ENCODE results near the gene PDE8A.

The PDE8A gene, protein sequence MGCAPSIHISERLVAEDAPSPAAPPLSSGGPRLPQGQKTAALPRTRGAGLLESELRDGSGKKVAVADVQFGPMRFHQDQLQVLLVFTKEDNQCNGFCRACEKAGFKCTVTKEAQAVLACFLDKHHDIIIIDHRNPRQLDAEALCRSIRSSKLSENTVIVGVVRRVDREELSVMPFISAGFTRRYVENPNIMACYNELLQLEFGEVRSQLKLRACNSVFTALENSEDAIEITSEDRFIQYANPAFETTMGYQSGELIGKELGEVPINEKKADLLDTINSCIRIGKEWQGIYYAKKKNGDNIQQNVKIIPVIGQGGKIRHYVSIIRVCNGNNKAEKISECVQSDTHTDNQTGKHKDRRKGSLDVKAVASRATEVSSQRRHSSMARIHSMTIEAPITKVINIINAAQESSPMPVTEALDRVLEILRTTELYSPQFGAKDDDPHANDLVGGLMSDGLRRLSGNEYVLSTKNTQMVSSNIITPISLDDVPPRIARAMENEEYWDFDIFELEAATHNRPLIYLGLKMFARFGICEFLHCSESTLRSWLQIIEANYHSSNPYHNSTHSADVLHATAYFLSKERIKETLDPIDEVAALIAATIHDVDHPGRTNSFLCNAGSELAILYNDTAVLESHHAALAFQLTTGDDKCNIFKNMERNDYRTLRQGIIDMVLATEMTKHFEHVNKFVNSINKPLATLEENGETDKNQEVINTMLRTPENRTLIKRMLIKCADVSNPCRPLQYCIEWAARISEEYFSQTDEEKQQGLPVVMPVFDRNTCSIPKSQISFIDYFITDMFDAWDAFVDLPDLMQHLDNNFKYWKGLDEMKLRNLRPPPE

DNA sequence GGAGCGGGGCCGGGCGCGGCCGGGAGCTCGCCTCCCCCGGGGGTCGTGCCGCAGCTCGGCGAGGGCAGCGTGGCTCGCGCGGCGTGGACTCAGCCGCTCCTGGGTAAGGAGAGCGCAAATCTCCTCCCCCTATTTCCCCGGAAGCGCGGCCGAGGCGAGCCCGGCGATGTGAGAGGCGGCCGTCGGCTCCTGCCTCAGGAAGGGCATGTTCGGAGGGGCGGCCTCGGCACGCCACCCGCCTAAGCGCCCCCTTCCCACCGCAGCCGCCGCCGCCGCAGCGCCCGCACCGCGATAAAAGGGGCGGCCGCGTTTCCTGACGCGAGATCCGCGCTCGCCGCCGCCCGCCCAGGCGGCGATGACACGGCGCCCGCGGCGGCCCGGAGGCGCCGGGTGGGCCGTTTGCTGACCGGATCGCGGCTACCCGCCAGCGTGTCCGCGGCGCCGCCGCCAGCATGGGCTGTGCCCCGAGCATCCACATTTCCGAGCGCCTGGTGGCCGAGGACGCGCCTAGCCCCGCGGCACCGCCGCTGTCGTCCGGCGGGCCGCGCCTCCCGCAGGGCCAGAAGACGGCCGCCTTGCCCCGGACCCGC, at the start of gene PDE8A:
Gene PDE8A, plus strand, starts transcription at position 146 of the 590 bp plus-strand sequence. Its CDS starts 307 bp downstream, at position 453.
- Histone ChIP-seq H3K9ac (ENCODE audit: low read length) (peak within 1 kb of the TSS; percentile 81), H3K27me3 (ENCODE audit: control insufficient read depth, insufficient read depth, low read length) (no peaks in the 10 kb centered on the region), H3K4me3 (ENCODE audit: low read length) (peak within 1 kb of the TSS; percentile 70), H3K4me1 (ENCODE audit: control insufficient read depth, insufficient read depth, low read length) (peaks cover 19% of the 10 kb centered on the region), H3K36me3 (ENCODE audit: control insufficient read depth, insufficient read depth, low read length) (no peaks in the 10 kb centered on the region), H3K9me3 (ENCODE audit: control insufficient read depth, low read length) (no peaks in the 10 kb centered on the region)

DNA sequence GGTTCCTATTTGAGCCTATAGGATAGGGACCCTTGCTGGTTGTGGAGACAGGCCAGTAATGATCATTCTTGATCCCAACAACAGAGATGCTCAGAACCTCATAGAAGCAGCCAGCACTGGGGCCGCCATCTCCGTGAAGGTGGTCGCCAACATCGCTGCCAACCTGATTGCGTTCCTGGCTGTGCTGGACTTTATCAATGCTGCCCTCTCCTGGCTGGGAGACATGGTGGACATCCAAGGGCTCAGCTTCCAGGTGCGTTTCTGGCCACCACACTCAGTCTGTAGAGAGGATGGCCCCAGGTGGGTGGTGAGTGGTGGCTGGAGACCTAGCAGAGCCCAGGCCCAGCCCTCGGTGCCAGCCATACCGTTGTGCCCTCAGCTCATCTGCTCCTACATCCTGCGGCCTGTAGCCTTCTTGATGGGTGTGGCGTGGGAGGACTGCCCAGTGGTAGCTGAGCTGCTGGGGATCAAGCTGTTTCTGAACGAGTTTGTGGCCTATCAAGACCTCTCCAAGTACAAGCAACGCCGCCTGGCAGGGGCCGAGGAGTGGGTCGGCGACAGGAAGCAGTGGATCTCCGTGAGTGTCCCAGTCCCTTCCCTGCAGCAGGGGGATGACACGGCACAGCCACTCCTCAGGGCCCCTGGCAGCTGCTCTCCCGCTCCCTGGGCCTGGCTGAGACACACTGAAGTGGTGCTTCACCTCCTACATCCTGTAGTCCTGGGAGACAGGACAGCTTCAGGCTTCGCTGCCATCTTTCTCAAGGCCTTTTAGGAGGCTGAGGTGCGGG, 46.5 kb upstream of the PDE8A start:
- no peak overlapping the region for H3K4me3 ChIP-seq (ENCODE audit: low read length)
- no peaks in the 10 kb centered on the region for H3K36me3 ChIP-seq (ENCODE audit: control insufficient read depth, insufficient read depth, low read length)
- no peak overlapping the region for H3K9ac ChIP-seq (ENCODE audit: low read length)
- no peaks in the 10 kb centered on the region for H3K27me3 ChIP-seq (ENCODE audit: control insufficient read depth, insufficient read depth, low read length)
- no peaks in the 10 kb centered on the region for H3K9me3 ChIP-seq (ENCODE audit: control insufficient read depth, low read length)
- H3K4me1 ChIP-seq (ENCODE audit: control insufficient read depth, insufficient read depth, low read length) = peaks cover 3% of the 10 kb centered on the region

DNA sequence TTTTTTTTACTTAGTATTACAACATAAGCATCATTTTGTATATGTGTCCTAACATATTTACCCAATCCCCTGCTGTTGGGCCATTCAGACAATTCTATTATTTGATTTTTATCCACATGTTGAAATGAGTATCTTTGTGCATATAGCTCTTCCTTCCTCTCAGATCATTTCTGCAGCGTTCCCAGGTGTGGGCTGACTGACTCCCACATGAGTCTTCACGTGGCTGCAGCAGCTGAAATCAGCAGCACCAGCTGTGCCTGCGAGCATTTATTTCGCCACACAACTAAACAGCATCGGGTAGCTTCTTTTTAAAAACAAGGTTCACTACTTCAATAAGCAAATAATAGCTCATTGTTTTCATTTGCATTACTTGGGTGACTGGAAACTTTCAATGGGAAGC, 44.5 kb upstream of the PDE8A start:
- Histone ChIP-seq H3K36me3 (ENCODE audit: control insufficient read depth, insufficient read depth, low read length) (no peaks in the 10 kb centered on the region), H3K4me3 (ENCODE audit: low read length) (no peak overlapping the region), H3K27me3 (ENCODE audit: control insufficient read depth, insufficient read depth, low read length) (no peaks in the 10 kb centered on the region), H3K9ac (ENCODE audit: low read length) (no peak overlapping the region), H3K4me1 (ENCODE audit: control insufficient read depth, insufficient read depth, low read length) (no peaks in the 10 kb centered on the region), H3K9me3 (ENCODE audit: control insufficient read depth, low read length) (no peaks in the 10 kb centered on the region)

DNA sequence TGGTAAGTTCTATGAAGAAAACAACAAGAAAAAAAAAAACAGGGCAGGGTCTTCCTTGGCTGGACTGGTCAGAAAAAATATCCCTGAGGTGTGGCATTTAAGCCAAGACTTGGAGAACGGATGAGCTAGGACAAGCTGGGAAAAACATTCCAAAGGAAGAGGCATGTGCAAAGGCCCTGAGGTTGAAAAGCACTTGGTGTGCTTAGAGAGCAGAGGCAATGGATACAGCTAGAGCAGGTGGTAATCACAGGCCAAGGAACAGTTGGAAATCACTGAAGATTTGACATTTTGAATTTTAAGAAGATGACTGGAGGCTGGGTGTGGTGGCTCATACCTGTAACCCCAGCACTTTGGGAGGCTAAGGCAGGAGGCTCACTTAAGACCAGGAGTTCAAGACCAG, 42.9 kb upstream of the PDE8A start:
- Histone ChIP-seq H3K4me3 (ENCODE audit: low read length) (no peak overlapping the region), H3K36me3 (ENCODE audit: control insufficient read depth, insufficient read depth, low read length) (no peaks in the 10 kb centered on the region), H3K4me1 (ENCODE audit: control insufficient read depth, insufficient read depth, low read length) (no peaks in the 10 kb centered on the region), H3K9ac (ENCODE audit: low read length) (no peak overlapping the region), H3K27me3 (ENCODE audit: control insufficient read depth, insufficient read depth, low read length) (no peaks in the 10 kb centered on the region), H3K9me3 (ENCODE audit: control insufficient read depth, low read length) (no peaks in the 10 kb centered on the region)

DNA sequence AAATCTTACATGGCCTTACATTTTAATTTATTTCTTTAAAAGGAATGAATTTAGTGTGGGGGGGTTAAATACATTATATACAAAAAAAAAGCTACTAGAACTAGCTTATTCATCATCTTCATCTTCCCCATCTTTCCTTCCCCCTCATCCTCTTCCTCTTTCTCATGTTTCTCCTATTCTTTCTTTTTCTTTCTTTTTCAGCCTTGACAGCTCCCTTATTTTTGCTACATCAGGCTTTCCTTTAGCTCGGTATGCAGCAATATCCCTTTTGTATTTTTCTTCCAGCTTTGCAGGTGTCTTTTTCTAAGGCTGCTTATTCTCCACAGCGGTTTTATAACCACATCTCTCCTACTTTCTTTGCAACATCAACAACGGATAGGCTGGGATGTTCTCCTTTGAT, 41.3 kb upstream of the PDE8A start:
- Histone ChIP-seq H3K4me1 (ENCODE audit: control insufficient read depth, insufficient read depth, low read length) (no peaks in the 10 kb centered on the region), H3K9me3 (ENCODE audit: control insufficient read depth, low read length) (no peaks in the 10 kb centered on the region), H3K27me3 (ENCODE audit: control insufficient read depth, insufficient read depth, low read length) (no peaks in the 10 kb centered on the region), H3K36me3 (ENCODE audit: control insufficient read depth, insufficient read depth, low read length) (no peaks in the 10 kb centered on the region), H3K9ac (ENCODE audit: low read length) (no peak overlapping the region), H3K4me3 (ENCODE audit: low read length) (no peak overlapping the region)

DNA sequence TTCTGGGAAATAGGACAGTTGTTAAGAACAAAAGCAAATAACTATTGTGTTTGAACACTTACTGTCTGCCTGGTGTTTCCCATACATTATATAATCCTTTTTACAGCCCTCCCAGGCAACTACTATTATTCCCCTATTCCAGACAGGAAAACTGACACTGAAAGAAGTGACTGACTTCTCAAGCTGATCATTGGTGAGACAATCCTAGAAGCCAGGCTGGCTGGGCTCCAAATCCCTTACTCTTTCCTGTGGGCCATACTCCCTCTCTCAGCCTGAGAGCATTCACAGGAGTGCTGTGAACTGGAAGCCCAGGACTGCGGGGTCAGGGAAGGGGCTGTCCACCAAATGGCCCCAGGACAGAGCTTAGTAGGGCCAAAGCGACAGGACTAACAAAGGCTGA, 39.2 kb upstream of the PDE8A start:
- H3K9ac ChIP-seq (ENCODE audit: low read length) = no peak overlapping the region

DNA sequence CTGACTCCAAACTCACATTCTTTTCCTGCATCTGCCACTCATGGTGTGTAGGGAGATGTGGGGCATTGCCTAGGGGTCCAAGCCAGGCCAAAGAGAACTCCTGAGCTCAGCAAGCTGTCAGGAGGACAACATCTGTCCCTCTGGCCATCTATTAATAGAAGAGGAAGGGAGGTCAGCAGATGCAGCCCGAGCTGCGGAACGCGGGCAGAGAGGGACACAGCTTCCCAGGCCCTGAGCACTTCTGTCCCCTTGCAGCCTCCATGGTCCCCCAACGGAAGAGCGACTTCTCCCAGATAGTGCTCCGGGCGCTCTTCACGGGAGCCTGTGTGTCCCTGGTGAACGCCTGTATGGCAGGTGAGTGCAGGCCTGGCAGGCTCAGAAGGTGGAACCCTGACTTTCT, 37.3 kb upstream of the PDE8A start:
- no peaks in the 10 kb centered on the region for H3K9me3 ChIP-seq (ENCODE audit: control insufficient read depth, low read length)

More for the DNA sequence above, 39.2 kb upstream of the PDE8A start:
- H3K36me3 ChIP-seq (ENCODE audit: control insufficient read depth, insufficient read depth, low read length) = no peaks in the 10 kb centered on the region
- no peaks in the 10 kb centered on the region for H3K9me3 ChIP-seq (ENCODE audit: control insufficient read depth, low read length)
- H3K27me3 ChIP-seq (ENCODE audit: control insufficient read depth, insufficient read depth, low read length) = no peaks in the 10 kb centered on the region
- no peaks in the 10 kb centered on the region for H3K4me1 ChIP-seq (ENCODE audit: control insufficient read depth, insufficient read depth, low read length)
- no peak overlapping the region for H3K4me3 ChIP-seq (ENCODE audit: low read length)

DNA sequence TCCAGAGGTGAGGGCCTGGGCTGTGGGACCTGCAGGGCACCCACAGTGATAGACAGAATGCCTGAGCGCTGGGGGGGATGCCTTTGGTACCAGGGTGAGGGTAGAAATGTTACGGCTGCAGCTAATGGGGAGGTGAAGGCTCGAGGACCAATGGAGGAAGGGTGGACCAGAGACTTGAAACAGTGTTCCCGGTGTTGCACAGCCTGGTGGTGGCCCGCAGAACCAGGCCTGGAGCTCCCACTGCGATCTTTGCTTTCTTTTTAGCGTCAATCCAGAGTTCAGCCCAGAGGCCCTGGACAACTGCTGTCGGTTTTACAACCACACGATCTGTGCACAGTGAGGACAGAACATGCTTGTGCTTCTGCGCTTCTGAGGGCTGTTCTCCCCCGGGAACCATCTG, 36.8 kb upstream of the PDE8A start:
- no peaks in the 10 kb centered on the region for H3K9me3 ChIP-seq (ENCODE audit: control insufficient read depth, low read length)
- H3K36me3 ChIP-seq (ENCODE audit: control insufficient read depth, insufficient read depth, low read length) = no peaks in the 10 kb centered on the region
- H3K27me3 ChIP-seq (ENCODE audit: control insufficient read depth, insufficient read depth, low read length) = no peaks in the 10 kb centered on the region
- no peak overlapping the region for H3K9ac ChIP-seq (ENCODE audit: low read length)
- H3K4me1 ChIP-seq (ENCODE audit: control insufficient read depth, insufficient read depth, low read length) = no peaks in the 10 kb centered on the region
- no peak overlapping the region for H3K4me3 ChIP-seq (ENCODE audit: low read length)

More for the DNA sequence above, 37.3 kb upstream of the PDE8A start:
- Histone ChIP-seq H3K9ac (ENCODE audit: low read length) (no peak overlapping the region), H3K4me3 (ENCODE audit: low read length) (no peak overlapping the region), H3K4me1 (ENCODE audit: control insufficient read depth, insufficient read depth, low read length) (no peaks in the 10 kb centered on the region), H3K27me3 (ENCODE audit: control insufficient read depth, insufficient read depth, low read length) (no peaks in the 10 kb centered on the region), H3K36me3 (ENCODE audit: control insufficient read depth, insufficient read depth, low read length) (no peaks in the 10 kb centered on the region)

DNA sequence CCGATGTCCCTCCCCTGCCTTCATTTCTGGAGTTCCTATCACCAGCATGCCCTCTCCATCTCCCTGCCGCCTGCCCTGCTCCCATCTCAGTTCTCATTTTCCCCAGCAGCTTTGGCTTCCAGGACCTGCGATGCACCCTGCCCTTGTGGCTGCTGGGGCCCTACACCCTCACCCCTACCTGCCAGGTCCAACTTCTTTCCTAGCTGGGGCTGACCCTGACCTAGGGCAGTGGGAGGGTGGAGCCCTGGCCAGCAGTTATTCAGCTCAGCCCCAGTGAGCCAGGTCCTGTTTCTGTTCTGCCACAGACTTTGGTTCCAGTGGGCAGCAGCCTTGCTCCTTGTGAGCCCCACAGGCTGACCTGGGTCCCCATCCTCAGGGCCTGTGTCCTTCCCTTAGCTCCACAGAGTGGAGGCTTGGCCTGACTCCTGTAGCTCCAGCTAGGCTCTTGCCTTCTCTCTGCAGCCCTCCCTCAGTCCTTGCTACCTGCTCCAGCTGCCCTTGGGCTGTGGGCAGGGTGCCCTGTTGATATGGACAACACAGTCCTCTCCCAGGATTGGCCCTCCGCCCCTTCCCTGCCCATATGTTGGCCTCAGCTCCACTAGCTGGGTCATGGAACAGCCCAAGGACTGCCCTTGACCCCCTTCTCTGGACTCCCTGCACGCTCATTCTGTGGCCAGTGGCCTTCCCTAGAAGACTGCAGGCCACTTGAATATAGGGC, 34.7 kb upstream of the PDE8A start:
- no peaks in the 10 kb centered on the region for H3K36me3 ChIP-seq (ENCODE audit: control insufficient read depth, insufficient read depth, low read length)
- no peak overlapping the region for H3K4me3 ChIP-seq (ENCODE audit: low read length)
- no peaks in the 10 kb centered on the region for H3K27me3 ChIP-seq (ENCODE audit: control insufficient read depth, insufficient read depth, low read length)
- no peak overlapping the region for H3K9ac ChIP-seq (ENCODE audit: low read length)
- no peaks in the 10 kb centered on the region for H3K9me3 ChIP-seq (ENCODE audit: control insufficient read depth, low read length)
- H3K4me1 ChIP-seq (ENCODE audit: control insufficient read depth, insufficient read depth, low read length) = no peaks in the 10 kb centered on the region

DNA sequence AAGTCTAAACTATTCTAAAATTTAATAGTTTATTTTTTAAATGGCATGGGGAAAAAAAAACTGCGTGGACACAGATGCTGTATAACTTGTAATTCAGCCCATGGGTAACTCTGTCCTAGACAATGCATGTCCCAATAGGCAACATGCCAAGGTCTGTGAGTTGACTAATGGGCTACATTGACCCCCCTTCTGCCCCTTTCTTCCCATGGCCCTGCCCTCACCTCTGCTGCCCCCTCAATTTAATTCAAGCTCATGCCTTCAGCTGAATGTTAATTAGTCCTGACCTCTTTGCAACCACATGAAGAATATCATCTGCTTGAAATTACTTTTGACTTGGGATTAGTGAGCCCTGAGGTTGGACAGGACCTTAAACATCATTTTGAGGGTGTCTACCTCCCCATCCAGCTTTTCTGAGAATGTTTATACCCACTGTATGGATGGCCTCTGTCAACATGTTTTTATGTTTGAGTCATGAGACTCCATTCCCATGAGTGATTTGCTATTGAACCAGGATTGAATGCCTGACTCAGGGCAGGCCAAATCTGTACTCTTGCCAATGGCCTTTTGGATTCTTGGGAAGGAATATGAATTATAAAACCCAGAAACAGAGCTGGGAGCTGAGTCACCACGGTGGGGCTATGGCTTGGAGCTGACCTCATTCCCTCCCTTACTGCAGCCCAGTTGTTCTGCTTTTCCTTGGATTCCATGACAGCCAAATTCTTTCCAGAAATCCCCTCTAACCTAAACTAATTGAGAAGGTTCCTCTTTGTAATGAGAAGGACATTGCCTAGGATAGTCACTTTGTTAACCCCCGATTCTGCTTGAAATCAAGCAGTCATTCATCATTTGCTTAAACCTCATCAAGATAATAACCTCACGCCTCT, 33.5 kb upstream of the PDE8A start:
- Histone ChIP-seq H3K36me3 (ENCODE audit: control insufficient read depth, insufficient read depth, low read length) (no peaks in the 10 kb centered on the region), H3K4me3 (ENCODE audit: low read length) (no peak overlapping the region)

More for the DNA sequence above, 33.5 kb upstream of the PDE8A start:
- H3K9ac ChIP-seq (ENCODE audit: low read length) = no peak overlapping the region
- no peaks in the 10 kb centered on the region for H3K9me3 ChIP-seq (ENCODE audit: control insufficient read depth, low read length)
- H3K4me1 ChIP-seq (ENCODE audit: control insufficient read depth, insufficient read depth, low read length) = no peaks in the 10 kb centered on the region
- H3K27me3 ChIP-seq (ENCODE audit: control insufficient read depth, insufficient read depth, low read length) = no peaks in the 10 kb centered on the region
